Putamen (tissue), 1 donor: Measurements from ENCODE around the gene EHD2.
"Not testable (repeated sequence)": the region's sequence is repeated elsewhere in the genome, so short reads cannot be mapped to it uniquely, and the experiment has no call there.

Source experiments
- DNase-seq: peaks from one replicate; pipeline ENCODE4 v3.0.0-alpha.2; 2016; ENCODE audit warnings: low spot score

Gene EHD2

DNA sequence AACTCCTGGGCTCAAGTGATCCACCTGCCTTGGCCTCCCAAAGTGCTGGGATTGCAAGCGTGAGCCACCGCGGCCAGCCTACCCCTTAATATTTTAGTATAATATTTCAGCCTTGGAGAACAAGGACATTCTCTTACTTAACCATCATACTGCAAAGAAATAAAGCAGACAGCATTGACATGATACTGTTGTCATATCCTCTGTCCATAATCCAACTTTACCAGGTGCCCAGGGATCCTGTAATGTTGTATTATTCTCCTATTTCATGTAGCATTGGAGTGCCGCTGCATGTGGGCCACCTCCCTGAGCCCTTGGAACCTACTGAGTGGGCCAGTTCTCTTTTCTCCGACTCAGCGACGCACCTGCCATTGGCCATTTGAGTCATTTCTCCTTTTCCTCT lies 21.4 kb upstream of the EHD2 start:
- DNase-seq, result no peak

- DNase-seq, result no peak
These were observed 19.7 kb upstream of the EHD2 start for GRCh38 chr19:47693489-47693888.

GRCh38 chr19:47693903-47694302 lies 19.3 kb upstream of the EHD2 start:
- DNase-seq, result no peak

DNA sequence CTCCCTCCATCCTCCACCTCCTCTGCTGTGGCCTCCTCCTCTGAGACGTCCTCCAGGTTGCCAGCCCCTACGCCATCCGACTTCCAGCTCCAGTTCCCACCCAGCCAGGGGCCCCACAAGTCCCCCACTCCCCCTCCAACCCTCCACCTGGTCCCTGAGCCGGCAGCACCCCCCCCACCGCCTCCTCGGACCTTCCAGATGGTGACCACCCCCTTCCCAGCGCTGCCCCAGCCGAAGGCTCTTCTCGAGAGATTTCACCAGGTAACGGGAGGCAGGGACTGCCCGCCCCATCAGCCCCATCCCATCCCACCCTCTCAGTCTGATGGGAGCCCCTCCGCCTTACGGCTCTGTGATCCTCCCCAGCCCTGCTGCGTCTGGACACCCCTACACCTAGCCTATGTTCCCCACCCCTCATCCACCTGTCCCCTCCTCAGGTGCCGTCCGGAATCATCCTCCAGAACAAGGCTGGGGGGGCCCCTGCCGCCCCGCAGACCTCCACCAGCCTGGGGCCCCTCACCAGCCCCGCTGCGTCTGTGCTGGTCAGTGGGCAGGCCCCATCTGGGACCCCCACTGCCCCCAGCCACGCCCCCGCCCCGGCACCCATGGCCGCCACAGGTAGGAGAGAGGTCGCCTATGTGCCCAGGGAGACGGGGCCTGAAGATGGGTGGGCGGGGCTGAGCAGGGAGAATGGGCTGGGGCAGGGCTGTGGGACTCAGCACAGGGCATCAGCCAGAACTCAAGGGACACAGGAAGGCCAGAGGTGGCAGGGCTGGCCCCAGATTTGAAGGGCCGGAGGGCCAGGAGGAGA lies 18.6 kb upstream of the EHD2 start:
- no peak for DNase-seq

DNA sequence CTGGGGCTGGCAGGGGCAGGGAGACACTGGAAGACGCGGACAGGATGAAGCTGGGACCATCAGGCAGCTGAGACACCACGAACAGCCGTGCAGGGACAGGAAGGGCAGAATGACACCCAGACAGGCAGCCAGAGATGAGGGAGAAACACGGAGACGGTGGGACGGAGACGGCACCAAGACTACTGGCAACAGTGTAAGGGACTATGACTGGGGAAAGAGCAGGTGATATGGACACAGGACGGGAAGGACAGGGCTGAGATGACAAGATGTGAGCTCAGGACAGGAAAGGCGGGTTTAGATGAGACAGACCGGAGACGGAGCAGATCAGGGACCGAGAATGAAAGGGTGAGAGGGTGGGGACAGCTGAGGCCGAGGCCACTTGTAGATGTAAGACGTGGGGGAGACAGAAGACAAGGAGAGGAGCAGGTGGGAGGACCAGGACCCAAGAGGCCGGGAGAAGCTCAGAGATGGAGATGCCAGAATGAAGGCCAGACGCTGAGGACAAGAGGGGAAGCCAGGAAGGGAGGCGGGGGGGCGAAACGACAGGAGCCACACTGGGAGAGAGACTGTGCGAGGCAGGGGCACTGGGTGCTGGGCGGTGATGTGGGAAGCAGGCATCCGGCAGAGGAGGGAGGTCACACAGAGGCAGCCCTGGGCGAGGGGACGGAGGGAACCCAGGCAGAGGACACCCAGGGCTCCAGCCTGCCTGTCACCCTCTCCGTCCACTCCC lies 17.5 kb upstream of the EHD2 start:
- DNase-seq, result no peak

DNA sequence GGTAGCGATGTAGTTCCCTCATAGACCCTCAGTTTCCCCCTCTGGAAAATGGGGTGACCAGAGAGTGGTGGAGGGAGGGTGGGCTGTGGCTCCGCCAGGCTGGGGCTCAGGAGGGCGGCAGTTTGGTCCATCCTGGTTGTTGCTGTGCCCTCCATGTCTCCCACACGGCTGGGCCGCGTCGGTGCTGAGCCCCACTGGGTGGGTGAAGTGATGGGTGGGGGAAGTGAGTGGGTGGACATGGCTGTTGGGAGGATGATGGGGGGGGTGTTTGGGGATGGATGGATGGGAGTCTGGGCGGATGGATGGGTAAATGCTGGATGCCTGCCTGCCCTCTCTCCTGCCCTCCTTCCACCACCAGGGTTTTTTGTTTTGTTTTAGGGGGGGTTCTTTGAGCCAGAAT lies 16.6 kb upstream of the EHD2 start:
- DNase-seq, result no peak

GRCh38 chr19:47697863-47698609 lies 15.2 kb upstream of the EHD2 start:
- DNase-seq, result peak; percentile 87

GRCh38 chr19:47698631-47699359 lies 14.4 kb upstream of the EHD2 start:
- no peak for DNase-seq

DNA sequence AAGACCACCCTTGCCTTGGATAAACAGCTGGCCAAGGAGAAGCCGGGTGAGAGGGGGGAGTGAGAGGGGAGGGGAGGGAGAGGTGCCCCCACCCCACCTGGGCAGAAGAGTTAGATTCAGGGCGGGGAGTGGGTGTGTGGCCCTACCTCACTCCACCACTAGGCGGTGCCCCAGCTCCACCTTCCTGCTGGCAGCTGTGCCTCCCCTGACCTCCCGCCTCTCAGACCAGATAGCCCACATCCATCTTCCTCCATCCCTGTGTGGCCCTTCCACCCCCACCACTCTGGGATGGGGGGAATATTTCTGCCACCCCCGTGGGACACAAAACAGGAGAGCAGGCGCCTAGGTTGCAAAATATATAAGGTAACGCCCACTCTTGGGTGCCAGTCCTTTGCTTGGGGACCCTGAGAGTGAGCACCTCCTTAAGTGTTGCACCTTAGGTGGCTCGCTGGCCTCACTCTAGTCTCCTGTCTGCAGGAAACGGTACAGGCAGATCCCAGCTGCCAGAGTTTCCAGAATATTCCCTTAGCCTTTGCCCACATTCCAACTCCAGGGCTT lies 13.8 kb upstream of the EHD2 start:
- DNase-seq, result no peak

DNA sequence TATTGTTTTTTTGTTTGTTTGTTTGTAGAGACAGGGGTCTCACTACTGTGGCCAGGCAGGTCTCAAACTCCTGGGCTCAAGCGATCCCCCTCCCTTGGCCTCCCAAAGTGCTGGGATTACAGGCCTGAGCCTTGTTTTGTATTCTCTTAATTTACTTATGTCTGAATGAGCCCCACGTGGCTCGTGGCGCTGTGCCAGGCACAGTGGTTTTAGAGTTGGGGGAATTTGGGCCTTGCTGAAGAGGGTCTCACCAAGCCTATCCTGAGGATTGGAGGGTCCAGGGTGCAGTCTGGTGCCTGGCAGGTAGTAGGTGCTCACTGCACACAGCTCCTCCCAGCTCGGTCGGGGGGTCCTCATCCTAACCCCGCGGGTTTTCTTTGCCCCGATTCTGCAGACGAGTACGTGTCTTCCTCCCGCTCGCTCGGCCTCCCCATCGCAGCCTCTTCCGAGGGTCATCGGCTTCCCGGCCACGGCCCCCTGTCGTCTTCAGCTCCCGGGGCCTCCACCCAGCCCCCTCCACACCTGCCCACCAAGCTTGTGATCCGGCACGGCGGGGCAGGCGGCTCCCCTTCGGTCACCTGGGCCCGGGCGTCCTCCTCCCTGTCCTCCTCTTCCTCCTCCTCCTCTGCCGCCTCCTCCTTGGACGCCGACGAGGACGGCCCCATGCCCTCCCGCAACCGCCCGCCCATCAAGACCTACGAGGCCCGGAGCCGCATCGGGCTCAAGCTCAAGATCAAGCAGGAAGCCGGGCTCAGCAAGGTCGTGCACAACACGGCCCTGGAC lies 12.1 kb upstream of the EHD2 start:
- no peak for DNase-seq

DNA sequence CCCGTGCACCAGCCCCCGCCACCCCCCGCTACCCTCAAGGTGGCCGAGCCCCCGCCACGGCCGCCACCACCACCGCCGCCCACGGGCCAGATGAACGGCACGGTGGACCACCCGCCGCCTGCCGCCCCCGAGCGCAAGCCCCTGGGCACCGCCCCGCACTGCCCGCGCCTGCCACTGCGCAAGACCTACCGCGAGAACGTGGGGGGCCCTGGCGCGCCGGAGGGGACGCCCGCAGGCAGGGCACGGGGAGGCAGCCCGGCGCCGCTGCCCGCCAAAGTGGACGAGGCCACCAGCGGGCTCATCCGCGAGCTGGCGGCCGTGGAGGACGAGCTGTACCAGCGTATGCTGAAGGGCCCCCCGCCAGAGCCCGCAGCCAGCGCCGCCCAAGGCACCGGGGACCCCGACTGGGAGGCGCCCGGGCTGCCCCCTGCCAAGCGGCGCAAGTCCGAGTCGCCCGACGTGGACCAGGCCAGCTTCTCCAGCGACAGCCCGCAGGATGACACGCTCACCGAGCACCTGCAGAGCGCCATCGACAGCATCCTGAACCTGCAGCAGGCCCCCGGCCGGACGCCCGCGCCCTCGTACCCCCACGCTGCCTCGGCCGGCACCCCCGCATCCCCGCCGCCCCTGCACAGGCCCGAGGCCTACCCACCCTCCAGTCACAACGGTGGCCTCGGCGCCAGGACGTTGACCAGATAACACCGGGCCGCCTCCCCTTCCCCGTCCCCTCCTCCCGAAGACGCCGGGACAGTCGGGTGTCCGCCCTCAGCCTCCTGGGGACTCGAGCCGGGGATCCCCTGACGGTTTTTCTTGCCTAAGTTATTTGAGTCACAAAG lies 11.3 kb upstream of the EHD2 start:
- no peak for DNase-seq

DNA sequence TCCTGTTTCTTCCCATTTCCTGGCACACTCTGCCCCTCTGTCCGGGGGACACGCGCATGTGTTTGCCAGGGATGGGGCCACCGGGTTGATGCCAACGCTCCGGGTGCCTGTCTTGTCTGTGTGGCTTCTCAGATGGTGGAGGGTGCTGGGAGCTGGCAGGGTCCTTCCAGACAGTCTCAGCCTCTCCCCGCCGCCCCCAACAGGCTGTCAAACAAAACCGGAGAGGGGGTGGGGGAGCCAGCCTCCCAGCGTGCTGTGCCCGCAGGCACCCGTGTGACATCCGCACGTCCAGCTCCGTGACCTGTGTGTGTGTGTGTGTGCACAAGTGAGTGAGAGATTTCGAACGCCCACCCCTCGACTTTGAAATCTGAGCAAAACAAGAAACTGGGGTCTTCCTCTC lies 10.6 kb upstream of the EHD2 start:
- no peak for DNase-seq

- no peak for DNase-seq
These were observed 9.9 kb upstream of the EHD2 start for GRCh38 chr19:47703301-47703700.

- DNase-seq, result no peak
These were observed 9.2 kb upstream of the EHD2 start for GRCh38 chr19:47704024-47704423.

DNA sequence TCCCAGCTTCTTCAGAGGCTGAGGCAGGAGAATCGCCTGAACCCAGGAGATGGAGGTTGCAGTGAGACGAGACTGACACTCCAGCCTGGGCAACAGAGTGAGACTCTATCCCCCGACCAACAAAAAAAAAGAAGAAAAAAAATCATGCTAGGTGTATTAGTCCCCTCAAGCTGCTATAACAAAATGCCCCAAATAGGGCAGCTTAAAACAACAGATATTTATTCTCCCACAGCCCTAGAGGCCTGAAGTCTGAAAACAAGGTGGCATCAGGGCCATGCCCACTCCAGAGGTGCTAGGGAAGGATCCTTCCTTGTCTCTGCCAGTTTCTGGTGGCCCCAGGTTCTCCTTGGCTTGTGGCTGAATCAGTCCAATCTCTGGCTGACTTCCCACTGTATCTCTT lies 8.6 kb upstream of the EHD2 start:
- DNase-seq, result no peak

DNA sequence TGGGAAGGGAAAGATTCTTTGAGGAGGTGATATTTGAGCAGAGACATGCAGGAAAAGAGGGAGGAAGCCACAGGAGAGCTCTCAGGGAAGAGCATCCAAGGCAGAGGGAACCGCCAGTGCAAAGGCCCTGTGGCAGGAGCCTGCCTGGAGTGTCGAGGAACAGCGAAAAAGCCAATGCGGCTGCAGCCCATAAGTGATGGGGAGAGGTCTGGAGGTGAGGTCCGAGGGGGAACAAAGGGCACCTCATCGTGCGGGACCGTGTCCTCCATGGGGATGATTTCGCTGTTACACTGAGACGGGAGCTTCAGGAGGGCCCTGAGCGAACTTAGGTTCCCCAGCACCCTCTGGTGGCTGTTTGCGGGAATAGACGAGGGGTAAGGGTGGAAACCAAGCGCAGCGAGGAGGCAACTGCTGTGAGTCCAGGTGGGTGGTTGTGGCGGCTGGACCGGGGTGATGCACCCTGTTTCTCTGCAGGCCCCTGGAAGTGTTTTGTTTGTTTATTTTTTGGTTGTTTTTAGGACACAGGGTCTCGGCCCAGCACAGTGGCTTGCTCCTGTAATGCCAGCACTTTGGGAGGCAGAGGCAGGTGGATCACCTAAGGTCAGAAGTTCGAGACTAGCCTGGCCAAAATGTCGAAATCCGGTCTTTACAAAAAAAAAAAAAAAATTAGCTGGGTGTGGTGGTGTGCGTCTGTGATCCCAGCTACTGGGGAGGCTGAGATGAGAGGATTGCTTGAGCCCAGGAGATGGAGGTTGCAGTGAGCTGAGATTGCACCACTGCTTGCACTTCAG lies 5.9 kb upstream of the EHD2 start:
- DNase-seq, result peak; percentile 69

GRCh38 chr19:47711652-47712242 lies 1.5 kb upstream of the EHD2 start:
- DNase-seq, result no peak

DNA sequence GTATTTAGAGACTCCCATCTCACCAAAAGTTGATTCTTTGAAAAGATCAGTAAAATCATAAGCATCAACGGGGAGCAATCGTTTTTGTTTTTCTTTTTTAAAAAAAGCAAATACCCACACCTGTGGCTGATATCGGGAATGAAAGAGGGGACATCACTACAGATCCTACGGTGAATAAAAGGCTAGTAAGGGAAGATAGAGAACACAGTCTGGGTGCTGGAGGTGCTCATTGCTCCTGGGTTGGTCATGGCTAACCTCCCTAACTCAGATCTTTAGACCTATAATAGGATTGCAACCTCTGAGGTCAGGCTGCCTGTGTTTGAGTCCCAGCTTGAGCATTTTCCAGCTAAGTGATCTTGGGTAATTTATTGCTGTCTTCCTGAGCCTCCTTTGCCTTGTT lies 1.1 kb downstream of the EHD2 start:
- DNase-seq, result no peak

- DNase-seq, result not testable (repeated sequence)
These were observed 1.6 kb downstream of the EHD2 start for GRCh38 chr19:47714855-47715254.
